ENCODE measurements around the gene ADPRHL1.

GRCh38 chr13:113383089-113383488, 70.2 kb downstream of the ADPRHL1 start:
- TF ChIP-seq, protein P1, sequence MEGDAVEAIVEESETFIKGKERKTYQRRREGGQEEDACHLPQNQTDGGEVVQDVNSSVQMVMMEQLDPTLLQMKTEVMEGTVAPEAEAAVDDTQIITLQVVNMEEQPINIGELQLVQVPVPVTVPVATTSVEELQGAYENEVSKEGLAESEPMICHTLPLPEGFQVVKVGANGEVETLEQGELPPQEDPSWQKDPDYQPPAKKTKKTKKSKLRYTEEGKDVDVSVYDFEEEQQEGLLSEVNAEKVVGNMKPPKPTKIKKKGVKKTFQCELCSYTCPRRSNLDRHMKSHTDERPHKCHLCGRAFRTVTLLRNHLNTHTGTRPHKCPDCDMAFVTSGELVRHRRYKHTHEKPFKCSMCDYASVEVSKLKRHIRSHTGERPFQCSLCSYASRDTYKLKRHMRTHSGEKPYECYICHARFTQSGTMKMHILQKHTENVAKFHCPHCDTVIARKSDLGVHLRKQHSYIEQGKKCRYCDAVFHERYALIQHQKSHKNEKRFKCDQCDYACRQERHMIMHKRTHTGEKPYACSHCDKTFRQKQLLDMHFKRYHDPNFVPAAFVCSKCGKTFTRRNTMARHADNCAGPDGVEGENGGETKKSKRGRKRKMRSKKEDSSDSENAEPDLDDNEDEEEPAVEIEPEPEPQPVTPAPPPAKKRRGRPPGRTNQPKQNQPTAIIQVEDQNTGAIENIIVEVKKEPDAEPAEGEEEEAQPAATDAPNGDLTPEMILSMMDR (IDR thresholded peaks at IDR 0.05; ENCODE audit: extremely low read depth in 1 of 2, insufficient read depth in 1 of 2, low read depth in 1 of 2, low read length in 2 of 2): no peak
- no peak for TF ChIP-seq EZH2 (IDR thresholded peaks at IDR 0.05; ENCODE audit: borderline replicate concordance, low read depth, low read length, severe bottlenecking)
- no peak for TF ChIP-seq POLR2AphosphoS5 (IDR thresholded peaks at IDR 0.05; ENCODE audit: insufficient read depth, low read depth, low read length)
- TF ChIP-seq POLR2A (IDR thresholded peaks at IDR 0.05; ENCODE audit: low read depth, low read length): no peak
- TF ChIP-seq FOS (IDR thresholded peaks at IDR 0.05; ENCODE audit: borderline replicate concordance, insufficient read depth, low read length): no peak
- no peak for TF ChIP-seq MYC (IDR thresholded peaks at IDR 0.05; ENCODE audit: low read depth, low read length)
- TF ChIP-seq JUN (IDR thresholded peaks at IDR 0.05; ENCODE audit: borderline replicate concordance, insufficient read depth, insufficient read length, low read depth): no peak
- no peak for TF ChIP-seq GATA2 (IDR thresholded peaks at IDR 0.05; ENCODE audit: insufficient read depth, insufficient read length, low read depth, low read length)

Data from endothelial cell of umbilical vein (primary cell).